DMS 273 (cell line): Measurements from ENCODE around the gene PIK3C2B.

Source experiments
- DNase-seq: peaks from one replicate; lab custom pipeline; 2025; ENCODE audit not compliant: unreplicated experiment; lab: John Stamatoyannopoulos, UW

Gene PIK3C2B

GRCh38 chr1:204463125-204464060, 31.2 kb downstream of the PIK3C2B start:
- peak; percentile 38 for DNase-seq

GRCh38 chr1:204462229-204462561, 32.4 kb downstream of the PIK3C2B start:
- no peak for DNase-seq

- DNase-seq = no peak
Observed at GRCh38 chr1:204461331-204462228, 33.0 kb downstream of the PIK3C2B start.

GRCh38 chr1:204460346-204460745, 34.3 kb downstream of the PIK3C2B start:
- DNase-seq = no peak

GRCh38 chr1:204459706-204460105, 34.9 kb downstream of the PIK3C2B start:
- no peak for DNase-seq

- no peak for DNase-seq
Observed at GRCh38 chr1:204457666-204458065, 36.9 kb downstream of the PIK3C2B start.

- no peak for DNase-seq
Observed at GRCh38 chr1:204456826-204457442, 37.7 kb downstream of the PIK3C2B start.

- no peak for DNase-seq
Observed at GRCh38 chr1:204455831-204456145, 38.8 kb downstream of the PIK3C2B start.

GRCh38 chr1:204455063-204455830, 39.4 kb downstream of the PIK3C2B start:
- DNase-seq = peak; percentile 41

- no peak for DNase-seq
Observed at GRCh38 chr1:204454476-204454875, 40.1 kb downstream of the PIK3C2B start.

- DNase-seq = no peak
Observed at GRCh38 chr1:204453141-204453772, 41.3 kb downstream of the PIK3C2B start.

GRCh38 chr1:204451352-204452124, 43.1 kb downstream of the PIK3C2B start:
- DNase-seq = no peak

GRCh38 chr1:204450461-204451257, 43.9 kb downstream of the PIK3C2B start:
- no peak for DNase-seq

- no peak for DNase-seq
Observed at GRCh38 chr1:204449678-204450280, 44.8 kb downstream of the PIK3C2B start.

- DNase-seq = no peak
Observed at GRCh38 chr1:204448991-204449677, 45.5 kb downstream of the PIK3C2B start.

- no peak for DNase-seq
Observed at GRCh38 chr1:204448344-204448964, 46.2 kb downstream of the PIK3C2B start.

- DNase-seq = peak; percentile 34
Observed at GRCh38 chr1:204447736-204448135, 46.9 kb downstream of the PIK3C2B start.
